GM18498 (cell line): ENCODE results near the gene VPS11.
"Not testable (repeated sequence)": the region's sequence is repeated elsewhere in the genome, so short reads cannot be mapped to it uniquely, and the experiment has no call there.

Experiments used
- ATAC-seq: cut with Tn5 transposase; IDR thresholded peaks from one replicate; pipeline ENCODE4 v1.9.1; 2021; ENCODE audit warnings: mild to moderate bottlenecking, moderate library complexity; ENCODE audit not compliant: unreplicated experiment

Gene VPS11

GRCh38 chr11:119100994-119101758, 33.6 kb downstream of the VPS11 start:
- peak; percentile 35 for ATAC-seq

GRCh38 chr11:119101759-119102423, 34.3 kb downstream of the VPS11 start, which contains the start of gene DPAGT1:
TSS of gene DPAGT1 (minus strand) at chr11:119101853. CDS start at chr11:119101655, 198 bp downstream.
- peak; percentile 82 for ATAC-seq

- not testable (repeated sequence) for ATAC-seq
Observed at GRCh38 chr11:119103161-119103664, 35.6 kb downstream of the VPS11 start.

GRCh38 chr11:119103793-119104192, 36.2 kb downstream of the VPS11 start:
- ATAC-seq = no peak

- ATAC-seq = peak; percentile 75
Observed at GRCh38 chr11:119106564-119107537, 39.2 kb downstream of the VPS11 start, which contains the start of gene C2CD2L. TSS of gene C2CD2L (plus strand) at chr11:119107344. CDS start at chr11:119107742, 398 bp downstream.

GRCh38 chr11:119107538-119108145, 40.0 kb downstream of the VPS11 start:
- peak; percentile 37 for ATAC-seq

GRCh38 chr11:119108146-119108856, 40.7 kb downstream of the VPS11 start:
- no peak for ATAC-seq

GRCh38 chr11:119108857-119109221, 41.2 kb downstream of the VPS11 start:
- ATAC-seq = no peak

- no peak for ATAC-seq
Observed at GRCh38 chr11:119109843-119110242, 42.2 kb downstream of the VPS11 start.

- no peak for ATAC-seq
Observed at GRCh38 chr11:119110439-119110838, 42.8 kb downstream of the VPS11 start.

GRCh38 chr11:119111361-119111925, 43.8 kb downstream of the VPS11 start:
- ATAC-seq = no peak

GRCh38 chr11:119112314-119113020, 44.8 kb downstream of the VPS11 start:
- ATAC-seq = no peak

GRCh38 chr11:119113716-119114115, 46.1 kb downstream of the VPS11 start:
- no peak for ATAC-seq

- ATAC-seq = no peak
Observed at GRCh38 chr11:119114351-119114750, 46.7 kb downstream of the VPS11 start.

GRCh38 chr11:119115484-119116234, 48.0 kb downstream of the VPS11 start:
- no peak for ATAC-seq

- no peak for ATAC-seq
Observed at GRCh38 chr11:119116235-119116594, 48.6 kb downstream of the VPS11 start.

- no peak for ATAC-seq
Observed at GRCh38 chr11:119116601-119117000, 49.0 kb downstream of the VPS11 start.
